ENCODE measurements around the gene LPIN3. TPM values are rescaled to one million over a fixed set of nuclear protein-coding genes. Genes with fewer than 3 reads are reported as not detected.
A peak's percentile ranks its signal among the peaks of the same experiment; 100 is the strongest.

Gene LPIN3
- total RNA-seq, 2 donors from 2014 or later, result 0.16 to 0.67 TPM

- H3K4me1 Mint-ChIP-seq, result no peaks in the 10 kb centered on the region
- no peak for ATAC-seq
- H3K36me3 Mint-ChIP-seq (ENCODE audit: low read depth), result no peaks in the 10 kb centered on the region
- no peaks in the 10 kb centered on the region for H3K9me3 ChIP-seq (ENCODE audit: control insufficient read depth, low read length, poor library complexity, severe bottlenecking)
- DNase-seq, result no peak
- H3K27me3 Mint-ChIP-seq, result no peaks in the 10 kb centered on the region
- no peak overlapping the region for H3K4me3 Mint-ChIP-seq
- no peak overlapping the region for H3K27ac Mint-ChIP-seq
Measured at GRCh38 chr20:41387444-41387851, 46.8 kb downstream of the LPIN3 start.

GRCh38 chr20:41390889-41391288, 50.3 kb downstream of the LPIN3 start:
- Mint-ChIP-seq H3K4me1 (no peaks in the 10 kb centered on the region), H3K27me3 (no peaks in the 10 kb centered on the region), H3K27ac (no peak overlapping the region), H3K4me3 (no peak overlapping the region), H3K36me3 (ENCODE audit: low read depth) (no peaks in the 10 kb centered on the region)
- H3K9me3 ChIP-seq (ENCODE audit: control insufficient read depth, low read length, poor library complexity, severe bottlenecking), result no peaks in the 10 kb centered on the region
- no peak for ATAC-seq
- DNase-seq, result no peak

- no peak overlapping the region for H3K4me3 Mint-ChIP-seq
- no peaks in the 10 kb centered on the region for H3K36me3 Mint-ChIP-seq (ENCODE audit: low read depth)
- ATAC-seq (no peak), DNase-seq (no peak)
- no peaks in the 10 kb centered on the region for H3K4me1 Mint-ChIP-seq
- no peaks in the 10 kb centered on the region for H3K9me3 ChIP-seq (ENCODE audit: control insufficient read depth, low read length, poor library complexity, severe bottlenecking)
- H3K27me3 Mint-ChIP-seq, result no peaks in the 10 kb centered on the region
- H3K27ac Mint-ChIP-seq, result no peak overlapping the region
Measured at GRCh38 chr20:41391587-41392001, 51.0 kb downstream of the LPIN3 start.

GRCh38 chr20:41392295-41392694, 51.7 kb downstream of the LPIN3 start:
- H3K4me1 Mint-ChIP-seq, result no peaks in the 10 kb centered on the region
- H3K9me3 ChIP-seq (ENCODE audit: control insufficient read depth, low read length, poor library complexity, severe bottlenecking), result no peaks in the 10 kb centered on the region
- no peak overlapping the region for H3K27ac Mint-ChIP-seq
- H3K4me3 Mint-ChIP-seq, result no peak overlapping the region
- DNase-seq (no peak), ATAC-seq (no peak)
- no peaks in the 10 kb centered on the region for H3K27me3 Mint-ChIP-seq
- no peaks in the 10 kb centered on the region for H3K36me3 Mint-ChIP-seq (ENCODE audit: low read depth)

GRCh38 chr20:41392871-41393704, 52.5 kb downstream of the LPIN3 start:
- Mint-ChIP-seq H3K4me1 (no peaks in the 10 kb centered on the region), H3K4me3 (no peak overlapping the region), H3K27ac (no peak overlapping the region), H3K27me3 (no peaks in the 10 kb centered on the region), H3K36me3 (ENCODE audit: low read depth) (no peaks in the 10 kb centered on the region)
- no peak for DNase-seq
- no peaks in the 10 kb centered on the region for H3K9me3 ChIP-seq (ENCODE audit: control insufficient read depth, low read length, poor library complexity, severe bottlenecking)
- no peak for ATAC-seq

- H3K27ac Mint-ChIP-seq, result no peak overlapping the region
- ATAC-seq, result no peak
- no peaks in the 10 kb centered on the region for H3K27me3 Mint-ChIP-seq
- no peaks in the 10 kb centered on the region for H3K9me3 ChIP-seq (ENCODE audit: control insufficient read depth, low read length, poor library complexity, severe bottlenecking)
- DNase-seq, result no peak
- no peaks in the 10 kb centered on the region for H3K4me1 Mint-ChIP-seq
- no peak overlapping the region for H3K4me3 Mint-ChIP-seq
- H3K36me3 Mint-ChIP-seq (ENCODE audit: low read depth), result no peaks in the 10 kb centered on the region
Measured at GRCh38 chr20:41393705-41394066, 53.1 kb downstream of the LPIN3 start.

GRCh38 chr20:41394081-41394480, 53.5 kb downstream of the LPIN3 start:
- ATAC-seq (no peak), DNase-seq (no peak)
- Mint-ChIP-seq H3K4me3 (no peak overlapping the region), H3K27me3 (no peaks in the 10 kb centered on the region), H3K27ac (no peak overlapping the region), H3K4me1 (no peaks in the 10 kb centered on the region), H3K36me3 (ENCODE audit: low read depth) (no peaks in the 10 kb centered on the region)
- H3K9me3 ChIP-seq (ENCODE audit: control insufficient read depth, low read length, poor library complexity, severe bottlenecking), result no peaks in the 10 kb centered on the region

GRCh38 chr20:41394931-41395666, 54.5 kb downstream of the LPIN3 start:
- no peaks in the 10 kb centered on the region for H3K9me3 ChIP-seq (ENCODE audit: control insufficient read depth, low read length, poor library complexity, severe bottlenecking)
- no peak overlapping the region for H3K27ac Mint-ChIP-seq
- H3K27me3 Mint-ChIP-seq, result no peaks in the 10 kb centered on the region
- DNase-seq (no peak), ATAC-seq (no peak)
- no peak overlapping the region for H3K4me3 Mint-ChIP-seq
- H3K36me3 Mint-ChIP-seq (ENCODE audit: low read depth), result no peaks in the 10 kb centered on the region
- H3K4me1 Mint-ChIP-seq, result no peaks in the 10 kb centered on the region

GRCh38 chr20:41395667-41396664, 55.3 kb downstream of the LPIN3 start:
- no peaks in the 10 kb centered on the region for H3K27me3 Mint-ChIP-seq
- H3K27ac Mint-ChIP-seq, result no peak overlapping the region
- no peak overlapping the region for H3K4me3 Mint-ChIP-seq
- H3K36me3 Mint-ChIP-seq (ENCODE audit: low read depth), result no peaks in the 10 kb centered on the region
- H3K4me1 Mint-ChIP-seq, result no peaks in the 10 kb centered on the region
- H3K9me3 ChIP-seq (ENCODE audit: control insufficient read depth, low read length, poor library complexity, severe bottlenecking), result no peaks in the 10 kb centered on the region
- ATAC-seq, result no peak
- DNase-seq, result no peak

- no peak for ATAC-seq
- H3K27me3 Mint-ChIP-seq, result no peaks in the 10 kb centered on the region
- H3K9me3 ChIP-seq (ENCODE audit: control insufficient read depth, low read length, poor library complexity, severe bottlenecking), result no peaks in the 10 kb centered on the region
- no peak overlapping the region for H3K27ac Mint-ChIP-seq
- DNase-seq, result no peak
- no peak overlapping the region for H3K4me3 Mint-ChIP-seq
- no peaks in the 10 kb centered on the region for H3K4me1 Mint-ChIP-seq
- H3K36me3 Mint-ChIP-seq (ENCODE audit: low read depth), result peaks cover 2% of the 10 kb centered on the region
Measured at GRCh38 chr20:41398408-41398807, 57.8 kb downstream of the LPIN3 start.

- no peaks in the 10 kb centered on the region for H3K9me3 ChIP-seq (ENCODE audit: control insufficient read depth, low read length, poor library complexity, severe bottlenecking)
- peaks cover 10% of the 10 kb centered on the region for H3K36me3 Mint-ChIP-seq (ENCODE audit: low read depth)
- no peak for DNase-seq
- ATAC-seq, result no peak
- no peak overlapping the region for H3K27ac Mint-ChIP-seq
- H3K27me3 Mint-ChIP-seq, result no peaks in the 10 kb centered on the region
- peaks cover 4% of the 10 kb centered on the region for H3K4me1 Mint-ChIP-seq
- H3K4me3 Mint-ChIP-seq, result no peak overlapping the region
Measured at GRCh38 chr20:41403604-41404003, 63.0 kb downstream of the LPIN3 start.

GRCh38 chr20:41405436-41405835, 64.8 kb downstream of the LPIN3 start:
- ATAC-seq, result no peak
- no peaks in the 10 kb centered on the region for H3K9me3 ChIP-seq (ENCODE audit: control insufficient read depth, low read length, poor library complexity, severe bottlenecking)
- Mint-ChIP-seq H3K27ac (peak overlapping the region; percentile 69), H3K36me3 (ENCODE audit: low read depth) (peaks cover 10% of the 10 kb centered on the region), H3K4me3 (no peak overlapping the region), H3K27me3 (no peaks in the 10 kb centered on the region), H3K4me1 (peaks cover 17% of the 10 kb centered on the region)
- DNase-seq, result no peak

- peak overlapping the region; percentile 39 for H3K27ac Mint-ChIP-seq
- H3K4me3 Mint-ChIP-seq, result no peak overlapping the region
- peaks cover 23% of the 10 kb centered on the region for H3K4me1 Mint-ChIP-seq
- H3K36me3 Mint-ChIP-seq (ENCODE audit: low read depth), result peaks cover 14% of the 10 kb centered on the region
- no peak for DNase-seq
- ATAC-seq, result no peak
- H3K27me3 Mint-ChIP-seq, result no peaks in the 10 kb centered on the region
- H3K9me3 ChIP-seq (ENCODE audit: control insufficient read depth, low read length, poor library complexity, severe bottlenecking), result no peaks in the 10 kb centered on the region
Measured at GRCh38 chr20:41406353-41406752, 65.7 kb downstream of the LPIN3 start.
